CD4-positive, alpha-beta T cell treated with Interleukin-15 for 4 hours (primary cell): ENCODE data around the gene GPR153.
"Not testable (repeated sequence)": the region's sequence is repeated elsewhere in the genome, so short reads cannot be mapped to it uniquely, and the experiment has no call there.

Experiments used
- DNase-seq: peaks from one replicate; pipeline ENCODE4 v3.0.0-alpha.2; 2020; ENCODE audit warnings: low spot score

Gene GPR153

GRCh38 chr1:6260961-6261614 lies at the start of gene GPR153:
GPR153 (minus strand) TSS chr1:6261098; CDS start chr1:6254905, 6,193 bp downstream.
- peak; percentile 23 for DNase-seq

- DNase-seq: no peak
Observed at GRCh38 chr1:6310116-6310848, 49.4 kb upstream of the GPR153 start.

- no peak for DNase-seq
Observed at GRCh38 chr1:6309564-6309963, 48.7 kb upstream of the GPR153 start.

- no peak for DNase-seq
Observed at GRCh38 chr1:6308449-6308848, 47.6 kb upstream of the GPR153 start.

GRCh38 chr1:6307682-6308081 lies 46.8 kb upstream of the GPR153 start:
- DNase-seq: not testable (repeated sequence)

GRCh38 chr1:6307099-6307498 lies 46.2 kb upstream of the GPR153 start:
- DNase-seq: no peak

GRCh38 chr1:6303397-6304012 lies 42.6 kb upstream of the GPR153 start:
- no peak for DNase-seq

- DNase-seq: no peak
Observed at GRCh38 chr1:6302568-6302967, 41.7 kb upstream of the GPR153 start.

- no peak for DNase-seq
Observed at GRCh38 chr1:6301526-6301925, 40.6 kb upstream of the GPR153 start.

GRCh38 chr1:6300342-6301048 lies 39.6 kb upstream of the GPR153 start:
- DNase-seq: no peak

- DNase-seq: no peak
Observed at GRCh38 chr1:6299557-6300165, 38.8 kb upstream of the GPR153 start.

- DNase-seq: no peak
Observed at GRCh38 chr1:6298940-6299465, 38.1 kb upstream of the GPR153 start.

- no peak for DNase-seq
Observed at GRCh38 chr1:6298530-6298929, 37.6 kb upstream of the GPR153 start.

- no peak for DNase-seq
Observed at GRCh38 chr1:6295910-6296309, 35.0 kb upstream of the GPR153 start.

GRCh38 chr1:6294890-6295556 lies 34.1 kb upstream of the GPR153 start:
- no peak for DNase-seq

GRCh38 chr1:6294080-6294889 lies 33.4 kb upstream of the GPR153 start:
- peak; percentile 2 for DNase-seq

GRCh38 chr1:6292102-6292501 lies 31.2 kb upstream of the GPR153 start:
- no peak for DNase-seq

GRCh38 chr1:6288665-6289064 lies 27.8 kb upstream of the GPR153 start:
- no peak for DNase-seq

- no peak for DNase-seq
Observed at GRCh38 chr1:6288026-6288425, 27.1 kb upstream of the GPR153 start.

- DNase-seq: no peak
Observed at GRCh38 chr1:6287431-6287886, 26.6 kb upstream of the GPR153 start.
